HepG2 (cell line): ENCODE results near the gene BANP. TPM values are rescaled to one million over a fixed set of nuclear protein-coding genes. Genes with fewer than 3 reads are reported as not detected.
A peak's percentile ranks its signal among the peaks of the same experiment; 100 is the strongest.

Experiments used
- ARID4A ChIP-seq: sonication (generic); formaldehyde crosslinking; IDR thresholded peaks from 2 replicates; pipeline ENCODE4 v1.5.0; 2020; ENCODE audit warnings: mild to moderate bottlenecking, missing genetic modification reagents, borderline replicate concordance
- CREB3 ChIP-seq: sonication (generic); formaldehyde crosslinking; IDR thresholded peaks from 2 replicates; pipeline ENCODE4 v1.5.0; 2020; ENCODE audit warnings: missing genetic modification reagents
- FOXJ3 ChIP-seq: sonication (generic); formaldehyde crosslinking; IDR thresholded peaks from 2 replicates; pipeline ENCODE4 v1.4.0; 2020; ENCODE audit warnings: missing genetic modification reagents, mild to moderate bottlenecking, borderline replicate concordance
- GPBP1L1 ChIP-seq: sonication (generic); formaldehyde crosslinking; IDR thresholded peaks from 2 replicates; pipeline ENCODE4 v1.5.0; 2020; ENCODE audit warnings: mild to moderate bottlenecking, missing genetic modification reagents
- HNF4A ChIP-seq: sonication (generic); formaldehyde crosslinking; IDR thresholded peaks from 2 replicates; pipeline ENCODE4 v1.4.0; 2020; ENCODE audit warnings: missing genetic modification reagents
- MTF2 ChIP-seq: sonication (generic); formaldehyde crosslinking; IDR thresholded peaks from 2 replicates; pipeline ENCODE4 v1.5.0; 2020; ENCODE audit warnings: missing genetic modification reagents, borderline replicate concordance
- NR1H2 ChIP-seq: sonication (generic); formaldehyde crosslinking; IDR thresholded peaks from 2 replicates; pipeline ENCODE4 v1.8.1; 2022; ENCODE audit warnings: low read depth, missing genetic modification reagents, borderline replicate concordance
- SATB2 ChIP-seq: sonication (generic); formaldehyde crosslinking; IDR thresholded peaks from 2 replicates; pipeline ENCODE4 v1.5.0; 2020; ENCODE audit warnings: missing genetic modification reagents
- SMYD3 ChIP-seq: sonication (generic); formaldehyde crosslinking; IDR thresholded peaks from 2 replicates; pipeline ENCODE4 v1.8.1; 2023; ENCODE audit warnings: mild to moderate bottlenecking, missing genetic modification reagents
- TEAD3 ChIP-seq: optimal IDR thresholded peaks from 2 replicates; pipeline ENCODE3; 2016; ENCODE audit warnings: borderline replicate concordance
- ZNF124 ChIP-seq: sonication (generic); formaldehyde crosslinking; IDR thresholded peaks from 2 replicates; pipeline ENCODE4 v1.4.0; 2020; ENCODE audit warnings: missing genetic modification reagents
- ZNF678 ChIP-seq: sonication (generic); formaldehyde crosslinking; IDR thresholded peaks from 2 replicates; pipeline ENCODE4 v1.4.0; 2020; ENCODE audit warnings: mild to moderate bottlenecking, missing genetic modification reagents
- ZSCAN9 ChIP-seq: IDR thresholded peaks from 2 replicates; pipeline ENCODE4 v1.6.1; 2016; ENCODE audit warnings: borderline replicate concordance
- polyA plus RNA-seq, 8 experiments: library from polyadenylated mRNA; depleted of rRNA in 3 of 8; stranded (reverse) in 7 of 8; unstranded in 1 of 8; fragments of >200 nt; fragmentation: Illumina TruSeq in 4 of 8; extraction: Trizol in 4 of 8; gene quantifications; 2 replicates each; pipeline versions ENCODE4 v1.2.1 to v1.2.3, GENCODE V29; 2011 to 2016; ENCODE audit warnings: low read depth in 4 of 8, missing spikeins in 1 of 8, mixed read lengths in 1 of 8; ENCODE audit not compliant: insufficient read depth in 1 of 8
- total RNA-seq, 5 experiments: library from RNA; depleted of rRNA; stranded (reverse); fragments of >200 nt; fragmentation: Illumina TruSeq; extraction: Trizol; gene quantifications; 2 replicates each; pipeline ENCODE4 v1.2.3, GENCODE V29; 2016; ENCODE audit warnings: low read depth in 1 of 5
- TF ChIP-seq, protein P1 (sequence below): sonication (generic); formaldehyde crosslinking; IDR thresholded peaks from 2 replicates; pipeline ENCODE4 v1.8.0; 2022; ENCODE audit warnings: low read depth, missing genetic modification reagents
- TF ChIP-seq, protein P2 (sequence below): sonication (generic); formaldehyde crosslinking; IDR thresholded peaks from 2 replicates; pipeline ENCODE4 v1.4.0; 2020; ENCODE audit warnings: missing genetic modification reagents
- TF ChIP-seq, protein P3 (sequence below): sonication (generic); formaldehyde crosslinking; conservative IDR thresholded peaks from 2 replicates; pipeline ENCODE4 v1.5.0; 2020; ENCODE audit warnings: missing genetic modification reagents

The BANP gene
- total and polyA plus RNA-seq, 2 of the 13 experiments (the other 11 are each of a cell fraction or from before 2014, with no cell fraction given), result 20.2 to 23.8 TPM

DNA sequence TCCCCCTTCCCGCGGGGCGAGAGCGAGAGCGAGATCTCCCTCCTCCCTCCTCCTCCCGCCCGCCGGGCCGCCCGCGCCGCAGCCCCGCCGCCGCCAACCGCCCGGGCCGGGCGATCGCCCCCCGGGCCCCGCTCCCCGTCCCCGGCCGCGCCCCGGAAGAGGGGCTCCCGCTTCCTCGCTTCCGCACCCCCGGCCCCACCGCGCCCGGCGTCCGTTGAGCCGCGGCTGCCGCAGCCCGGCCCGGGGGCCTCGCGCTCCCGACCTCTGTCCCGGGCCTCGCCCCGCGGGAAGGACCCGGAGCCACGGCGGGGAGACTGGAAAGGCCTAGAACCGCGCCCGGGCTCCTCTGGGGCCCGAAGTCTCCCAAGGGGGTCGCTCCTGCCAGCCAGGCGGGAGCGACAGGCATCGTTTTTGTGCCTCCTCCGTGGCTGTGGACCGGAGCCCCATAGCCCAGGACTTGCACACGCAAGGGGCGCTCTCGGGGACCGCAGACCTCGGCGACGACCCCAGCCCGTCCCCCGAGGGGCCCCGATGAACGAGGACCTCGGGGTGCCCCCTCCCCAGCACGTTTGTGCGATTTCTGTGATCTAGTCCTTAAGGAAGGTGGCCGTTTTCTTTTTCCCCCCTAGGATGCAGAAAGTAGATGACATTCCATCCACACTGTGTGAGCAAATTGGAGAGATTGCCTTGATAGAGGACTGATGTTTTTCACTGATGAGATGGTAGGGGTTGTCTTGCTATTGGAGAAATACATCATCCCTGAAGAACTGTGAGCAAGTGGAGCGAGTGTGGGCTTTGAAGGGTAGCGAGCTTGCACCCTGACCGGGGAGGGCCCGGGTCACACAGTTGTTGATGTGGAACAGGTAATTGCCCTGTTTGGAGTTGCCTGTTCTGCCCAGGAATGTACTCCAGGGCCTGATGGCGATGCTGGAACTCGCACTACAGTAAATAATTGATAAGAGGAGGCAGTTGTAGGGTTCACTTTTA is 611 bp downstream of the BANP start (continued):
- TF ChIP-seq SMYD3 (CRISPR knock-in tag) (peak; percentile 66; the same call in 1 of the 2 replicates), FOXJ3 (0 out of 2 replicates have a peak, but pooled peaks have one; percentile 37), MTF2 (CRISPR knock-in tag) (0 out of 2 replicates have a peak, but pooled peaks have one; percentile 47), CREB3 (no peak), ZNF678 (CRISPR knock-in tag) (no peak), ZSCAN9 (CRISPR knock-in tag) (0 out of 2 replicates have a peak, but pooled peaks have one; percentile 11), ARID4A (CRISPR knock-in tag) (0 out of 2 replicates have a peak, but pooled peaks have one; percentile 33), NR1H2 (CRISPR knock-in tag) (no peak), GPBP1L1 (CRISPR knock-in tag) (no peak), SATB2 (CRISPR knock-in tag) (no peak), HNF4A (CRISPR knock-in tag) (peak; percentile 22; the same call in 1 of the 2 replicates), TEAD3 (CRISPR knock-in tag) (peak; percentile 55), ZNF124 (CRISPR knock-in tag) (no peak)
- TF ChIP-seq, protein P1, sequence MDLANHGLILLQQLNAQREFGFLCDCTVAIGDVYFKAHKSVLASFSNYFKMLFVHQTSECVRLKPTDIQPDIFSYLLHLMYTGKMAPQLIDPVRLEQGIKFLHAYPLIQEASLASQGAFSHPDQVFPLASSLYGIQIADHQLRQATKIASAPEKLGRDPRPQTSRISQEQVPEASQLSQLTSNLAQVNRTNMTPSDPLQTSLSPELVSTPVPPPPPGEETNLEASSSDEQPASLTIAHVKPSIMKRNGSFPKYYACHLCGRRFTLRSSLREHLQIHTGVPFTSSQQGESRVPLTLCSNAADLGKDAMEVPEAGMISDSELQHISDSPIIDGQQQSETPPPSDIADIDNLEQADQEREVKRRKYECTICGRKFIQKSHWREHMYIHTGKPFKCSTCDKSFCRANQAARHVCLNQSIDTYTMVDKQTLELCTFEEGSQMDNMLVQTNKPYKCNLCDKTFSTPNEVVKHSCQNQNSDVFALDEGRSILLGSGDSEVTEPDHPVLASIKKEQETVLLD (CRISPR knock-in tag), result peak; percentile 75; the same call in 1 of the 2 replicates
- TF ChIP-seq, protein P2, sequence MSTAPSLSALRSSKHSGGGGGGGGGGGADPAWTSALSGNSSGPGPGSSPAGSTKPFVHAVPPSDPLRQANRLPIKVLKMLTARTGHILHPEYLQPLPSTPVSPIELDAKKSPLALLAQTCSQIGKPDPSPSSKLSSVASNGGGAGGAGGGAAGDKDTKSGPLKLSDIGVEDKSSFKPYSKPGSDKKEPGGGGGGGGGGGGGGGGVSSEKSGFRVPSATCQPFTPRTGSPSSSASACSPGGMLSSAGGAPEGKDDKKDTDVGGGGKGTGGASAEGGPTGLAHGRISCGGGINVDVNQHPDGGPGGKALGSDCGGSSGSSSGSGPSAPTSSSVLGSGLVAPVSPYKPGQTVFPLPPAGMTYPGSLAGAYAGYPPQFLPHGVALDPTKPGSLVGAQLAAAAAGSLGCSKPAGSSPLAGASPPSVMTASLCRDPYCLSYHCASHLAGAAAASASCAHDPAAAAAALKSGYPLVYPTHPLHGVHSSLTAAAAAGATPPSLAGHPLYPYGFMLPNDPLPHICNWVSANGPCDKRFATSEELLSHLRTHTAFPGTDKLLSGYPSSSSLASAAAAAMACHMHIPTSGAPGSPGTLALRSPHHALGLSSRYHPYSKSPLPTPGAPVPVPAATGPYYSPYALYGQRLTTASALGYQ (CRISPR knock-in tag), result no peak
- TF ChIP-seq, protein P3, sequence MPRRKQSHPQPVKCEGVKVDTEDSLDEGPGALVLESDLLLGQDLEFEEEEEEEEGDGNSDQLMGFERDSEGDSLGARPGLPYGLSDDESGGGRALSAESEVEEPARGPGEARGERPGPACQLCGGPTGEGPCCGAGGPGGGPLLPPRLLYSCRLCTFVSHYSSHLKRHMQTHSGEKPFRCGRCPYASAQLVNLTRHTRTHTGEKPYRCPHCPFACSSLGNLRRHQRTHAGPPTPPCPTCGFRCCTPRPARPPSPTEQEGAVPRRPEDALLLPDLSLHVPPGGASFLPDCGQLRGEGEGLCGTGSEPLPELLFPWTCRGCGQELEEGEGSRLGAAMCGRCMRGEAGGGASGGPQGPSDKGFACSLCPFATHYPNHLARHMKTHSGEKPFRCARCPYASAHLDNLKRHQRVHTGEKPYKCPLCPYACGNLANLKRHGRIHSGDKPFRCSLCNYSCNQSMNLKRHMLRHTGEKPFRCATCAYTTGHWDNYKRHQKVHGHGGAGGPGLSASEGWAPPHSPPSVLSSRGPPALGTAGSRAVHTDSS (CRISPR knock-in tag), result no peak
